Measurements from ENCODE around the gene FGF11. TPM values are rescaled to one million over a fixed set of nuclear protein-coding genes. Genes with fewer than 3 reads are reported as not detected.

FGF11 gene
- total RNA-seq, 1 donor from 2014 or later: 9.8 TPM

DNA sequence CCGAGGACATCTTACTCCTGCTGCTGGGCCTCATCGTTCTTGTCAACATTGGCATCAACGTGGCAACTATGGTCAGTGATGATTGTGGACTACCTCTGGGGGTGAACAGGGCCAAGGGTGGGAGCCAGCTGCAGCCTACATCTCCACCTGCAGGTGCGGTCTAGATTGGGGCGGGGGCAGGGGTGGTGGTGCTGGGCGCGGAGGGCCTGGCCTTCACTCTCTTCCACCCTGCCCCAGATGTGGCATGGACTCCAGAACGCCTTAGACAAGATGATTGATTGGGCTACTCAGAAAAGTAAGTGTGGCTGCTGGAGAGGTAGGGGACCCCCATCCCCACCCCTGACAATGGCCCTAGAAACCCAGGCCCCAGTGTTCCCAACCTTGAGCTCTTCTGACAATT, 13.6 kb upstream of the FGF11 start:
- ATAC-seq (ENCODE audit: poor library complexity): no peak
- no peak for DNase-seq
- intact Hi-C loops (cut with DNase I): no loop called here

DNA sequence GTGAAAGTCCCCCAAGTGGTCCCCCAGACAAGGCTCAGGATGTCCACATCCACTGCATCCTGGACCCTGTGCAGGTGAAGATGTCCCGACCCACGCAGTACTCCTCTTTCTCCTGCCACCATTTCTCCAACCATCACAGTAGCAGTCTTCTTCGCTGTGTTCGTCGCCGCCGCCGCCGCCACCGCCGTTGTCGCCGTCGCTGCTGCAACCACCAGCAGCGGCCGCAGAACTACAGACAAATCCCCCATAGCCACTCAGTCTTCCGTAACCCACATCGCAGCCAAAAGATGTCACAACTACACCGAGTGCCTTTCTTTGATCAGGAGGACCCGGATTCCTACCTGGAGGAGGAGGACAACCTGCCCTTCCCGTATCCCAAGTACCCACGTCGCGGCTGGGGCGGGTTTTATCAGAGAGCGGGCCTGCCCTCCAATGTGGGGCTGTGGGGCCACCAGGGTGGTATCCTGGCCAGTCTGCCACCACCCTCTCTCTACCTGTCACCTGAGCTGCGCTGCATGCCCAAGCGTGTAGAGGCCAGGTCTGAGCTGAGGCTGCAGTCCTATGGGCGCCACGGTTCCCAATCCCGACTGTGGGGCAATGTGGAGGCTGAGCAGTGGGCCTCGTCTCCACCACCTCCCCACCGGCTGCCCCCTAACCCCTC, 13.0 kb upstream of the FGF11 start:
- intact Hi-C loops (cut with DNase I): no loop called here
- DNase-seq (no peak), ATAC-seq (ENCODE audit: poor library complexity) (no peak)

DNA sequence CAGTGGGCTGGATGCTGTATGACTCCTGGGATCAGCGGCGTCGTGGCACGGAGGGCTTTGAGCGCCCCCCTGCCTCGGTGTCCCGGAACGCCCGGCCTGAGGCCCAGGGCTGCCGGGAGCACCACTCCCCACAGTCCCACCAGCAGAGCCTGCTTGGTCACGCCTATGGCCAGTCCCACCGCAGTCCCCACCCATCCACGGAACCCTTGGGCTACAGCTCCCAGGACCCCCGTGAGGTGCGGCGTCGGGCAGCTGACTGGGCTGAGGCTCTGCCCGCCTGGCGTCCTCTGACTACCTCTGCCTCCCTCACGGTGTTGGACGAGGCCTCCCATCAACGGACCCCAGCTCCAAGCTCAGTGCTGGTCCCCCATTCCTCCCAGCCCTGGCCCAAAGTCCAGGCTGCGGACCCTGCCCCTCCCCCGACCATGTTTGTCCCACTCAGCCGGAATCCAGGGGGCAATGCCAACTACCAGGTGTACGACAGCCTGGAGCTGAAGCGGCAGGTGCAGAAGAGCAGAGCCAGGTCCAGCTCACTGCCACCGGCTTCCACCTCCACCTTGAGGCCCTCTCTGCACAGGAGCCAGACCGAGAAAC, 12.3 kb upstream of the FGF11 start:
- intact Hi-C loops (cut with DNase I): no loop called here
- no peak for ATAC-seq (ENCODE audit: poor library complexity)
- no peak for DNase-seq

DNA sequence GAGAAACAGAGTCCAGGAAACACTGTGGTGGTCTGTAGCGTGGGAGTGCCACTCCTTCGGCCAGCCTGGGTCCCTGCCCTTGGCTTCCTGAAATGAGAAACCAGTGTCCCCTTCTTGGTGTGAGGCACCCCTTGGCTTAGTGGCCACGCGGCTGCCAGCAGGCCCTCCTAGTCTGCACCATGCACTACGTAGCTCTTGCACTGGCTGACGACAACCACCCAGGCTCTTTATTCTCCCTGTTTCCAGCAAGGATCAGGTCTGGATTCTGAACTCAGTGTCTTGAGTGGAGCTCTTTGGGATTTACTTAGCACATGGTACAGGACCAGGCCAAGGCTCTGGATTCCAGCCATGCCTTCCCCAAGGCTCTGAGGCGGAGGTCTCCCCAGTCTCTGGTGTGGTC, 11.8 kb upstream of the FGF11 start:
- no peak for DNase-seq
- intact Hi-C loops (cut with DNase I): no loop called here
- ATAC-seq (ENCODE audit: poor library complexity): no peak

DNA sequence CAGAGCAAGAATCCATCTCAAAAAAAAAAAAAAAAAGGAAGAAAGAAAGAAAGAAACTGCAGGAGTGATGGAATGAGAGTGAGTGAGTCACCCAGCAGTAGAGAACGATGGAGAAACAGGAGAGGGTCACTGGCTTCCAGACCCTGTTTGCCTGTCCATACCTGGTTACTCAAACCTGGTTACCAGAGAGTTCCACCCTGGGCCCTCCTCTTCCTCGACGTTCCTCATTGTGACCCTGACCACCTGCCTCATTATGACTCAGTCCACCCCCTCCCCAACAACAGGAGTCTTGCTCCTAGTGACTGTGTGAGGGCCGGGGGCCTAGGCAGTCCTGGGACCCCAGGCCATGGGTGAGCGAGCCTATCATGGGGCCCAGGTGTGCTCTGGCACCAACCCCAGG, 10.8 kb upstream of the FGF11 start, which contains the start of gene SPEM3:
Gene SPEM3, plus strand, starts transcription at position 301 of the 400 bp plus-strand sequence. Its CDS starts 46 bp downstream, at position 347.
- DNase-seq (no peak), ATAC-seq (ENCODE audit: poor library complexity) (no peak)
- intact Hi-C loops (cut with DNase I): no loop called here

DNA sequence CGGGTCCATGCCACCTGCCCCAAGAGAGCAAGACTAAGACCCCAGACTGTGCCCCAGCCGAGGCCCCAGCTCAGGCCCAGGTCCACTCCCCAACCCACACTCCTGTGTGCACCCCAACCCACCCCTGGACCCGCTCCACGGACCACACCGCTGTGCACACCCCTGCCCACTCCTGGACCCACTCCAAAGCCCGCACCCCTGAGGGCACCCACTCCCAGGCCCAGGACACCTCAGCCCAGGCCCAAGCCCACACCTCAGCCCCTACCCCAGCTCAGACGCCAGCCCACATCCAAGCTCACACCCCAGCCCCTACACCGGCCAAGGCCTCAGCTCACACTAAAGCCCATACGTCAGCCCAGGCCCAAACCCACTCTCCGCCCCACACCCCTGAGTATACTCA, 9.6 kb upstream of the FGF11 start:
- intact Hi-C loops (cut with DNase I): loop anchor here (10.0 kb wide), 1 partner anchor 75 kb away; the partner anchor contains the start of genes KCTD11 and TMEM95
- ATAC-seq (ENCODE audit: poor library complexity): no peak
- no peak for DNase-seq

DNA sequence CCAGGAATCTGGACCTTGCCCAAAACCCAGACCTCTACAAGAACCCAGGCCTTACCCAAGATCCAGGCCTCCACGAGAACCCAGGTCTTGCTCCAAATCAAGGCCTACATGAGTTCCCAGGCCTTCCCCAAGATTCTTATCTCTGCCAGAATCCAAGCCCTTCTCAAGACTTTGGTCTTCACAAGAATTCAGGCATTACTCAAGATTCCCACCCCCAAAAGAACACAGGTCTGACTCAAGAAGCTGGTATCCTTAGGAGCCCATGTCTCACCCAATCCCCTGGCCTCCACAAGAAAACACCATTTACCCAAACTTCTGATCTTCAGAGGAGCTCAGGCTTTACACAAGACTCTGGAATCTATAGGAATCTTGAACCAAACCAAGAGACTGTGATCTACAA, 8.1 kb upstream of the FGF11 start:
- DNase-seq (no peak), ATAC-seq (ENCODE audit: poor library complexity) (no peak)
- intact Hi-C loops (cut with DNase I): loop anchor here (10.0 kb wide), 1 partner anchor 76 kb away; the partner anchor contains the start of genes KCTD11 and TMEM95

GRCh38 chr17:7432296-7432695, 7.0 kb upstream of the FGF11 start:
- intact Hi-C loops (cut with DNase I): loop anchor here (10.0 kb wide), 1 partner anchor 77 kb away; the partner anchor contains the start of genes KCTD11 and TMEM95
- ATAC-seq (ENCODE audit: poor library complexity) (no peak), DNase-seq (no peak)

- intact Hi-C loops (cut with DNase I): loop anchor here (2.0 to 10.0 kb wide), 3 partner anchors 46 to 125 kb away; partner anchors contain the start of genes KCTD11, POLR2A, SENP3 and SLC35G6
- peak; percentile 71 for DNase-seq
- ATAC-seq (ENCODE audit: poor library complexity): peak; percentile 1
Observed at GRCh38 chr17:7435676-7436555, 3.4 kb upstream of the FGF11 start.

DNA sequence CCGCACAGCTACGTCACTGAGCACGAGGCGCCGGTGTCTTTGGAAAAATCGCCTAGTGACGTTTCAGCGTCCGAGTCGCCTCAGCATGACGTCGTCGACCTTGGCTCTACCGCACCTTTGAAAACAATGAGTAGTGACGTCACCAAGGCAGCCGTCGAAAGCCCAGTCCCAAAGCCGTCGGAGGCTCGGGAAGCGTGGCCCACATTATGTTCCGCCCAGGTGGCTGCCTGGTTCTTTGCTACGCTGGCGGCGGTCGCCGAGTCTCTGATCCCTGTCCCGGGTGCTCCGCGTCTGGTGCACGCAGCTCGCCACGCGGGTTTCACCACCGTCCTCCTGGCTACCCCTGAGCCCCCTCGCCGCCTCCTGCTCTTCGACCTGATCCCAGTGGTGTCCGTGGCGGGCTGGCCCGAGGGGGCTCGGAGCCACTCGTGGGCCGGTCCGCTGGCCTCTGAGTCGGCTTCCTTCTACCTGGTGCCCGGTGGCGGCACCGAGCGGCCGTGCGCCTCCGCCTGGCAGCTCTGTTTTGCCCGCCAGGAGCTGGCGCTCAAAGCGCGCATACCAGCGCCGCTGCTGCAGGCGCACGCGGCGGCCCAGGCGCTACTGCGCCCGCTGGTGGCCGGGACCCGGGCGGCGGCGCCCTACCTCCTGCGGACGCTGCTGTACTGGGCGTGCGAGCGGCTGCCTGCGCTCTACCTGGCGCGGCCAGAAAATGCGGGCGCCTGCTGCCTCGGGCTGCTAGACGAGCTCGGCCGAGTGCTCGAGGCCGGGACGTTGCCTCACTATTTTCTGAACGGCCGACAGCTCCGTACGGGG, 2.5 kb upstream of the FGF11 start:
- intact Hi-C loops (cut with DNase I): loop anchor here (2.0 to 10.0 kb wide), 3 partner anchors 46 to 124 kb away; partner anchors contain the start of genes KCTD11, POLR2A, SENP3 and SLC35G6
- peak; percentile 87 for DNase-seq
- ATAC-seq (ENCODE audit: poor library complexity): peak; percentile 80

GRCh38 chr17:7437369-7437863, 1.9 kb upstream of the FGF11 start:
- ATAC-seq (ENCODE audit: poor library complexity) (no peak), DNase-seq (no peak)

DNA sequence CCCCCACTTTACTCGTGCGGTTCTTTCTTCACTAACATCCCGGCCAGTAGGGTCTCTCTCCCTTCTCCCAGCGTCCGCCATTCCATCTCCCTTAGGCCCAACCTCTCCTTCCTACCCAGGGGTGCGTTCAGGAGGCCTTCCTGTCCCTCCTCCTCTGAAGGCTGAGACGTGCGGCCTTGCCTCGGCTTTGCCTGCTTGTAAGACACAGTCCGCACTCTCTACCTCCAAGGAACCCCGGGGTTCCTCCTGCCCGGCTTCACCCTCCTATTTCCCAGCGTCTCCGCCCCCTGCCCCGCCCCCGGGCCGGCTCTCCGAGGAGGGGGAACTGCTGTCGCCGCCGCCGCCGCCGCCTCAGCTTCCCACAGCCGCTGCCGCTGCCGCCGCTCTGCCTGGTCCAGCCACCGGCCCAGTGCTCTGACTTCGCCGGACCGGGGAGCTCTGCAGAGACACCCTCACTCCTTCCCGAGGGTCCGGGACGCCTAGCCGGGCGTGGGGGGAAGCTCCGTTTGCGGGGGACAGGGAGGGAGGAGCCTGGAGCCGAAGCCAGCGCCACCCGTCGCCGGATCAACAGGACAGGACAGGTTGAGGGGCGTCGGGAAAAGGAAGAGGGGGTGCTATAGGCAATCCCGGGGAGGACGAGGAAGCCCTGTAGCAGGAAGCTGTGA, 1.2 kb upstream of the FGF11 start:
- DNase-seq (peak; percentile 89), ATAC-seq (ENCODE audit: poor library complexity) (peak; percentile 26)
- intact Hi-C loops (cut with DNase I): loop anchor here (2.0 to 10.0 kb wide), 3 partner anchors 44 to 123 kb away; partner anchors contain the start of genes KCTD11, POLR2A, SENP3 and SLC35G6

More at GRCh38 chr17:7437369-7437863, 1.9 kb upstream of the FGF11 start:
- intact Hi-C loops (cut with DNase I): loop anchor here (2.0 to 10.0 kb wide), 3 partner anchors 45 to 123 kb away; partner anchors contain the start of genes KCTD11, POLR2A, SENP3 and SLC35G6

GRCh38 chr17:7438656-7439460, 454 bp upstream of the FGF11 start:
- intact Hi-C loops (cut with DNase I): loop anchor here (5.0 to 10.0 kb wide), 2 partner anchors 43 to 84 kb away; partner anchors contain the start of genes KCTD11, POLR2A, SLC35G6 and TMEM95
- DNase-seq (no peak), ATAC-seq (ENCODE audit: poor library complexity) (no peak)

- intact Hi-C loops (cut with DNase I): loop anchor here (5.0 kb wide), 1 partner anchor 142 kb away; the partner anchor contains the start of gene MPDU1
- ATAC-seq (ENCODE audit: poor library complexity) (peak; percentile 17), DNase-seq (peak; percentile 81)
Observed at GRCh38 chr17:7440113-7440833, 961 bp downstream of the FGF11 start.

DNA sequence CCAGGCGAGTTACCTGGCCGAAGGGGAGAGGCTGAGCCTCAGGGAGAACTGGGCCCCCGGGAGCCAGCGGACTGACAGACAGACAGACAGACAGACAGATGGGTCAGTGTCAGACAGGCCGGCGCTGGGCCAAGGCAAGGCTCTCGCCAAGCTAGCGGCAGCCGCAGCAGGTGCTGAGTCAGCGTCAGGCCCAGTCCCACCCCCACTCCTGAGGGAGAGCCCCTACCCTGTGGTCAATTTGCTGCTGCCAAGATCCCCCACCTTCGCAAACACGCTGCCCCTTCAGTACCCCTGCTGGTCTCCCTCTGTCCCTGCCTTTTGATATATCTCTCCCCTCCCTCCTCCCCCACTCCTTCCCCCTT, 1.5 kb downstream of the FGF11 start:
- intact Hi-C loops (cut with DNase I): loop anchor here (5.0 kb wide), 1 partner anchor 141 kb away; the partner anchor contains the start of gene MPDU1
- peak; percentile 79 for DNase-seq
- peak; percentile 6 for ATAC-seq (ENCODE audit: poor library complexity)

DNA sequence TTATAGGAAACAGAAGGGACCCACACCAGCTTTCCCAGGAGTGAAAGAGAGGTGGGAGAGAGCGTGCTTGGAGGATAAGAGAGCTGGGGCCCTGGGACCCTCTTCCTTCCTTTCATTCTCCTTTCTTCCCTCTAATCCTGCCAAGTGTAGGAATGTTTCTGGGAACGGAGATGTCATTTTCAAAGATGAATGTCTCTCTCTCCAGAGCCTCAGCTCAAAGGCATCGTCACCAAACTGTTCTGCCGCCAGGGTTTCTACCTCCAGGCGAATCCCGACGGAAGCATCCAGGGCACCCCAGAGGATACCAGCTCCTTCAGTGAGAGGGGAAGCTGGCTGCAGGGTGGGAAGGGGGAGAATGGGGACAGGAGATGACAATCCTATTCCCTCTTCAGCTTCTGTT, 2.0 kb downstream of the FGF11 start:
- ATAC-seq (ENCODE audit: poor library complexity): no peak
- intact Hi-C loops (cut with DNase I): loop anchor here (5.0 kb wide), 1 partner anchor 141 kb away; the partner anchor contains the start of gene MPDU1
- DNase-seq: no peak
